H9 (cell line): Measurements from ENCODE around the gene APCDD1L. TPM values are rescaled to one million over a fixed set of nuclear protein-coding genes. Genes with fewer than 3 reads are reported as not detected.

Source experiments
- DNase-seq: peaks from one replicate; pipeline ENCODE4 v3.0.0-alpha.2; 2017
- H2AFZ ChIP-seq: one replicate; pipeline ENCODE4 v1.6.1; 2013; ENCODE audit warnings: mild to moderate bottlenecking, low read length, control low read depth, moderate library complexity
- H2AK5ac ChIP-seq: 2 replicates; pipeline ENCODE4 v1.6.1; 2013; ENCODE audit warnings: low read length, control low read depth, mixed read lengths; ENCODE audit not compliant: insufficient read length
- H2BK120ac ChIP-seq: one replicate; pipeline ENCODE4 v1.6.1; 2013; ENCODE audit warnings: low read depth, mild to moderate bottlenecking, low read length, control low read depth, inconsistent platforms; ENCODE audit not compliant: poor library complexity, severe bottlenecking
- H2BK12ac ChIP-seq: 2 replicates; pipeline ENCODE4 v1.6.1; 2013; ENCODE audit warnings: low read length, control low read depth, mixed read lengths, low read depth; ENCODE audit not compliant: insufficient read length
- H2BK15ac ChIP-seq: 2 replicates; pipeline ENCODE4 v1.6.1; 2013; ENCODE audit warnings: low read depth, low read length, control low read depth
- H2BK20ac ChIP-seq: one replicate; pipeline ENCODE4 v1.6.1; 2013; ENCODE audit warnings: low read depth, mild to moderate bottlenecking, low read length, control low read depth, inconsistent platforms; ENCODE audit not compliant: poor library complexity, severe bottlenecking
- H2BK5ac ChIP-seq: 2 replicates; pipeline ENCODE4 v1.6.1; 2013; ENCODE audit warnings: low read length, control low read depth, mixed read lengths; ENCODE audit not compliant: insufficient read length
- H3K14ac ChIP-seq: 2 replicates; pipeline ENCODE4 v1.6.1; 2013; ENCODE audit warnings: low read length, control low read depth; ENCODE audit not compliant: insufficient read depth
- H3K18ac ChIP-seq: 2 replicates; pipeline ENCODE4 v1.6.1; 2013; ENCODE audit warnings: low read depth, mild to moderate bottlenecking, mixed read lengths, low read length, control low read depth; ENCODE audit not compliant: insufficient read length
- H3K23ac ChIP-seq: 2 replicates; pipeline ENCODE4 v1.6.1; 2013; ENCODE audit warnings: low read length, control low read depth, mixed read lengths, low read depth; ENCODE audit not compliant: insufficient read length
- H3K23me2 ChIP-seq: 2 replicates; pipeline ENCODE4 v1.6.1; 2013; ENCODE audit warnings: low read depth, mild to moderate bottlenecking, mixed read lengths, low read length, control low read depth; ENCODE audit not compliant: insufficient read length, poor library complexity, severe bottlenecking
- H3K27ac ChIP-seq: 2 replicates; pipeline ENCODE4 v1.5.1; 2013; ENCODE audit warnings: low read length, control low read depth, mixed read lengths, low read depth; ENCODE audit not compliant: insufficient read length
- H3K27me3 ChIP-seq: 2 replicates; pipeline ENCODE4 v1.6.1; 2013; ENCODE audit warnings: low read length, control low read depth, inconsistent platforms; ENCODE audit not compliant: insufficient read depth
- H3K4ac ChIP-seq: 2 replicates; pipeline ENCODE4 v1.6.1; 2013; ENCODE audit warnings: low read depth, mild to moderate bottlenecking, control low read depth, inconsistent platforms, low read length, moderate library complexity
- H3K4me1 ChIP-seq: 2 replicates; pipeline ENCODE4 v1.6.1; 2013; ENCODE audit warnings: low read length, control low read depth, inconsistent platforms; ENCODE audit not compliant: insufficient read depth
- H3K4me2 ChIP-seq: 2 replicates; pipeline ENCODE4 v1.6.1; 2013; ENCODE audit warnings: low read length, control low read depth, mixed read lengths; ENCODE audit not compliant: insufficient read length, insufficient read depth
- H3K56ac ChIP-seq: 2 replicates; pipeline ENCODE4 v1.6.1; 2013; ENCODE audit warnings: low read depth, mild to moderate bottlenecking, mixed read lengths, low read length, control low read depth; ENCODE audit not compliant: insufficient read length
- H3K79me1 ChIP-seq: 2 replicates; pipeline ENCODE4 v1.6.1; 2013; ENCODE audit warnings: low read depth, mild to moderate bottlenecking, moderate library complexity, low read length, control low read depth, inconsistent platforms; ENCODE audit not compliant: insufficient read depth, poor library complexity, severe bottlenecking
- H3K79me2 ChIP-seq: 2 replicates; pipeline ENCODE4 v1.6.1; 2013; ENCODE audit warnings: low read length, control low read depth, inconsistent platforms; ENCODE audit not compliant: insufficient read depth
- H3K9ac ChIP-seq: 2 replicates; pipeline ENCODE4 v1.6.1; 2013; ENCODE audit warnings: low read length, control low read depth, mixed read lengths; ENCODE audit not compliant: insufficient read length; ENCODE audit errors: extremely low read depth
- H3K9me3 ChIP-seq: one replicate; pipeline ENCODE4 v1.6.1; 2013; ENCODE audit warnings: low read depth, low read length, inconsistent platforms; ENCODE audit not compliant: control insufficient read depth
- H3T11ph ChIP-seq: one replicate; pipeline ENCODE4 v1.6.1; 2013; ENCODE audit warnings: mild to moderate bottlenecking, low read length, control low read depth, inconsistent platforms
- H4K20me1 ChIP-seq: one replicate; pipeline ENCODE4 v1.6.1; 2013; ENCODE audit not compliant: control insufficient read depth, insufficient read length, insufficient read depth
- H4K5ac ChIP-seq: 2 replicates; pipeline ENCODE4 v1.6.1; 2013; ENCODE audit warnings: low read depth, mild to moderate bottlenecking, mixed read lengths, low read length, control low read depth; ENCODE audit not compliant: insufficient read length
- H4K8ac ChIP-seq: replicated peaks from 2 replicates; pipeline ENCODE4 v1.6.1; 2013; ENCODE audit warnings: low read length, control low read depth, mixed read lengths, low read depth; ENCODE audit not compliant: insufficient read length
- H4K91ac ChIP-seq: 2 replicates; pipeline ENCODE4 v1.6.1; 2013; ENCODE audit warnings: low read depth, mild to moderate bottlenecking, moderate library complexity, mixed read lengths, low read length, control low read depth; ENCODE audit not compliant: insufficient read length
- H3K27ac Mint-ChIP-seq, 3 experiments: 2 replicates in 2 of 3; 3 replicates in 1 of 3; pipeline ENCODE4 v1.8.0; 2020 to 2021; ENCODE audit warnings: mixed read lengths in 3 of 3, mild to moderate bottlenecking in 1 of 3, moderate library complexity in 1 of 3
- H3K27me3 Mint-ChIP-seq: 2 replicates; pipeline ENCODE4 v1.8.0; 2021; ENCODE audit warnings: low read depth, mild to moderate bottlenecking, moderate library complexity, mixed read lengths
- H3K36me3 Mint-ChIP-seq, 3 experiments: 2 replicates in 2 of 3; 3 replicates in 1 of 3; pipeline ENCODE4 v1.8.0; 2020 to 2021; ENCODE audit warnings: low read depth in 3 of 3, mixed read lengths in 3 of 3; ENCODE audit not compliant: insufficient read depth in 1 of 3
- H3K4me1 Mint-ChIP-seq, 2 experiments: 2 replicates each; pipeline ENCODE4 v1.8.0; 2020; ENCODE audit warnings: mixed read lengths in 2 of 2
- H3K4me3 Mint-ChIP-seq, 2 experiments: 2 replicates in 1 of 2; 3 replicates in 1 of 2; pipeline ENCODE4 v1.8.0; 2020 to 2021; ENCODE audit warnings: mild to moderate bottlenecking in 2 of 2, mixed read lengths in 2 of 2, moderate library complexity in 1 of 2
- H3K9me3 Mint-ChIP-seq, 2 experiments: 2 replicates in 1 of 2; 3 replicates in 1 of 2; pipeline ENCODE4 v1.8.0; 2020; ENCODE audit warnings: mild to moderate bottlenecking in 2 of 2, mixed read lengths in 2 of 2, moderate library complexity in 1 of 2
- CTCF ChIP-seq: fragments of 200-600 bp; sonication (generic); conservative IDR thresholded peaks from 3 replicates; pipeline ENCODE4 v1.8.0; 2021; ENCODE audit warnings: antibody characterized with exemption, mild to moderate bottlenecking
- WGBS: extraction: QIAGEN DNeasy Blood & Tissue Kit; methylation state at CpG from one replicate; pipeline ENCODE4 v1.1.7; 2013; ENCODE audit warnings: missing lambda C conversion rate, low lambda C conversion rate, mixed read lengths; ENCODE audit not compliant: insufficient read length; ENCODE audit errors: extremely low coverage; 5-methylcytosine and 5-hydroxymethylcytosine counted together
- total RNA-seq: library from RNA; stranded (reverse); gene quantifications from 2 replicates; pipeline ENCODE4 v1.2.1, GENCODE V29; 2021

APCDD1L gene
- total RNA-seq, 1 experiment from 2014 or later: 0.68 TPM

- H3K18ac ChIP-seq: no peak overlapping the region
- no peak overlapping the region for H4K8ac ChIP-seq
- H3K4me1 ChIP-seq: no peaks in the 10 kb centered on the region
- H3K79me2 ChIP-seq: no peaks in the 10 kb centered on the region
- no peak overlapping the region for H3K4me3 Mint-ChIP-seq
- H2AK5ac ChIP-seq: no peak overlapping the region
- H3K9ac ChIP-seq: no peak overlapping the region
- H3K4me1 Mint-ChIP-seq: peaks cover 0 to 14% of the 10 kb centered on the region in 2 experiments; a peak in 2 of 4 replicates
- no peak overlapping the region for H3K4ac ChIP-seq
- H2AFZ ChIP-seq: no peak overlapping the region
- H3K56ac ChIP-seq: no peak overlapping the region
- H3K27me3 Mint-ChIP-seq: peaks cover 28% of the 10 kb centered on the region
- DNase-seq: peak; percentile 15
- no peak overlapping the region for H2BK15ac ChIP-seq
- H3K27me3 ChIP-seq: no peaks in the 10 kb centered on the region
- no peak overlapping the region for H3K14ac ChIP-seq
- no peaks in the 10 kb centered on the region; a peak in 1 of 7 replicates for H3K36me3 Mint-ChIP-seq
- no peaks in the 10 kb centered on the region for H4K20me1 ChIP-seq
- no peak overlapping the region for H2BK120ac ChIP-seq
- peaks cover 0 to 8% of the 10 kb centered on the region in 2 experiments; a peak in 3 of 5 replicates for H3K9me3 Mint-ChIP-seq
- no peak overlapping the region for H2BK20ac ChIP-seq
- no peak overlapping the region for H3K23ac ChIP-seq
- no peak overlapping the region for H3K4me2 ChIP-seq
- no peak overlapping the region for H2BK12ac ChIP-seq
- no peaks in the 10 kb centered on the region for H3K23me2 ChIP-seq
- no peak overlapping the region for H4K5ac ChIP-seq
- WGBS: no CpG with 5 or more reads among the region's 11 CpGs
- H3K27ac Mint-ChIP-seq: no peak overlapping the region
- no peak overlapping the region for H3T11ph ChIP-seq
- H3K27ac ChIP-seq: no peak overlapping the region
- no peak for TF ChIP-seq CTCF
- no peaks in the 10 kb centered on the region for H3K9me3 ChIP-seq
- no peak overlapping the region for H4K91ac ChIP-seq
- H2BK5ac ChIP-seq: no peak overlapping the region
- no peaks in the 10 kb centered on the region for H3K79me1 ChIP-seq
Measured at GRCh38 chr20:58552366-58552934, 37.3 kb upstream of the APCDD1L start.
